Measurements from ENCODE around the gene ADAM19.

DNA sequence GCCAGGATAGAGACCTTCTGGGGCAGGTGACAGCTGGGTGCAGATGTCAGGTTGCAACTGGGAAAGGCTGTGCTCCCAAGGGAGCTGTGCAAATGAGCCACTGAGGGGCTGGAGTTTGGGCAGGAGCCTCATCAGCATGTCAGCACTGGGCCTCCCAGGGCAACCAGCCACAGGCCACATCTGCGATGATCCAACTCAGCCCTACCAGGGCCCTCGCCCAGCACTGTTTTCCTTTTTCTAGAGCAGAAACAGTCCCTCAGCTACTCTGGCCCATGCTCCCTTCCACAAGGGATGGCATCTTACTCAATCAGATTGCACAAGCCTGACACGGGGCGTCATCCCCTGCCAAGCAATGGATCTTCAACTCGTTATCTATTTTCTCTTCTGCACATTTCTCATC, 90.8 kb downstream of the ADAM19 start:
- TF ChIP-seq, protein P1, sequence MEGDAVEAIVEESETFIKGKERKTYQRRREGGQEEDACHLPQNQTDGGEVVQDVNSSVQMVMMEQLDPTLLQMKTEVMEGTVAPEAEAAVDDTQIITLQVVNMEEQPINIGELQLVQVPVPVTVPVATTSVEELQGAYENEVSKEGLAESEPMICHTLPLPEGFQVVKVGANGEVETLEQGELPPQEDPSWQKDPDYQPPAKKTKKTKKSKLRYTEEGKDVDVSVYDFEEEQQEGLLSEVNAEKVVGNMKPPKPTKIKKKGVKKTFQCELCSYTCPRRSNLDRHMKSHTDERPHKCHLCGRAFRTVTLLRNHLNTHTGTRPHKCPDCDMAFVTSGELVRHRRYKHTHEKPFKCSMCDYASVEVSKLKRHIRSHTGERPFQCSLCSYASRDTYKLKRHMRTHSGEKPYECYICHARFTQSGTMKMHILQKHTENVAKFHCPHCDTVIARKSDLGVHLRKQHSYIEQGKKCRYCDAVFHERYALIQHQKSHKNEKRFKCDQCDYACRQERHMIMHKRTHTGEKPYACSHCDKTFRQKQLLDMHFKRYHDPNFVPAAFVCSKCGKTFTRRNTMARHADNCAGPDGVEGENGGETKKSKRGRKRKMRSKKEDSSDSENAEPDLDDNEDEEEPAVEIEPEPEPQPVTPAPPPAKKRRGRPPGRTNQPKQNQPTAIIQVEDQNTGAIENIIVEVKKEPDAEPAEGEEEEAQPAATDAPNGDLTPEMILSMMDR (conservative IDR thresholded peaks at IDR 0.05; ENCODE audit: low read length), result no peak
- no peak for TF ChIP-seq EZH2phosphoT487 (IDR thresholded peaks at IDR 0.05; ENCODE audit: borderline replicate concordance)

Data from Loucy (cell line).